GM21576 (cell line): Measurements from ENCODE around the gene STK25.
A peak's percentile ranks its signal among the peaks of the same experiment; 100 is the strongest.

ENCODE experiments used
- ATAC-seq: cut with Tn5 transposase; IDR thresholded peaks from one replicate; pipeline ENCODE4 v1.9.1; 2021; ENCODE audit warnings: mild to moderate bottlenecking, moderate library complexity; ENCODE audit not compliant: unreplicated experiment

STK25 gene

DNA sequence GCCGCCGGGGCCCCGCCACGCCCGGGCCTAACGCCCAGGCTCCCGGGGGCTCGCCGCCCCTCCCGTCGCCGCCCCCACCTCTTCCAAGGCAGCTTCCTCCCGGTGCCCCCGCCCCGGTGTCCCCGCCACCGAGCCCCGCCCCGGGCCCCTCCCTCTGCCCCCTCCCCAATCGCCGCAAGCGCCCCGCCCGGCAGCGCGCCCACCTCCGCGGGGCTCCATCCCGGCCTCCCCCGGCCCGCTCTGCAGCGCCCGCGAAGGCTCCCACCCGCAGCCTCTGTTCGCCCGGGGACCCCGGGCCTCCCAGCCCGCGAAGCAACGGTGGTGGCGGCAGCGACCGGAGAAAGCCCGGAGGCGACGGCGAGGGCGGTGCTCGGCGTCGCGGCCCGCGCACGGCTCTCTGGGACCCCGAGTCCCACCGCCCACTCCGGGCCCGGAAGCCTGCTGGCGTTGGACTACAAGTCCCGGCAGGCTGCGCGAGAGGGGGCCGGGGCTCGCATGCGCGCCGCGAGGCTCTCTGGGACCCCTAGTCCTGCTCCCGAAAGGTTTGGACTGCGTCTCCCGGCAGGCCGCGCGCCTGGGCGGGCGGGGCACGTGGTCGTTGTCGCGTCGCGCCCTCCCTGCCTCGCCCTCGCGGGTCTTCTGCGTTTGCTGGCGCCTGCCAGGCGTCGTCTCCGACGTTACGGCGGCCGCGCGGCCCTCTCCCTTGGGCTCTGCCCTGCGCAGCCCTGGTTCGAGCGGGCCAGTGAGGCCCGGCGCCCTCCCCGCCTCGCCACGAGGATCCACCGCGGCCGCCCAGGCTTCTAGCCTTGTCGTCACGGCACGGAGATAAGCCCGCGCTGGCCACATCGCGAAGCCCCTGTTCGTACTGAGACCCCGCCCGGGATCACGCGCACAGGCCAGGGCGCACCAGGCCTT is at the start of gene STK25:
STK25 (minus strand) TSS at position 345 of the 915 bp plus-strand sequence. CDS start 549 bp downstream, outside the sequence.
- peak; percentile 88 for ATAC-seq

DNA sequence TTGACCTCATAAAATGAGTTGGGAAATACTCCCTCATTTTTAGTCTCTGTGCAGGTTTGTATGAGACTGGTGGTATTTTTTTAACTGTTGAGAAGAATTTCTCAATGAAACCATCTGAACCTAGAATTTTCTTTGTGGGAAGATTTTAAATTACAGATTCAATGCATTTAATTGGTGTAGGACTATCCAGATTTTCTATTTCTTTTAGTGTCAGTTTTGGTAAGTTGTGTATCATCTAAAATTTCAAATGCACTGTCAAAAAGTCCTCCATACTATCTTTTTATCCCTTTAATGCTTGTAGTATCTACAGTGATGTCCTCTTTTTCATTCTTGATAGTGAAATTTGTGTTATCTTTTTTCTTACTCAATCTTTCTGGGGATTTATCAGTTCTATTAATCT is 48.4 kb upstream of the STK25 start:
- ATAC-seq: no peak

DNA sequence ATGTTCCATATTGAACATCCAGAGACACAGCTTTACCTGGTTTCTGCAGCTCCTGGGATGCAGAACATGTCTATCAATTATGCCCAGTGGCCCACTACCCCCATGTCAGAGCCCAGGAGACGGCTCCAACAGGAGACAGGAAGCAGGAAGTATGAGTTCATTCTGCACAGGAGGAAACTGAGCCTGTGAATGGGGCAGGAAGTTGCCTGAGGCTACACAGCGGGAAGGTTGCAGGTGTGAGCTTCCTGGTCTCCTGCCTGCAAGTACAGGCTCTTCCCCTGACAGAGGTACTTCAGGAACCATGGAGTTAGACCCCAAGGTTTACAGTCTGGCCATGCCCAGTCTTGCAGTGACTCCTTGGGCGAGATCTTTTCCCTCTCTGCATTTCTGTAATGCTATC is 47.3 kb upstream of the STK25 start:
- ATAC-seq: no peak

DNA sequence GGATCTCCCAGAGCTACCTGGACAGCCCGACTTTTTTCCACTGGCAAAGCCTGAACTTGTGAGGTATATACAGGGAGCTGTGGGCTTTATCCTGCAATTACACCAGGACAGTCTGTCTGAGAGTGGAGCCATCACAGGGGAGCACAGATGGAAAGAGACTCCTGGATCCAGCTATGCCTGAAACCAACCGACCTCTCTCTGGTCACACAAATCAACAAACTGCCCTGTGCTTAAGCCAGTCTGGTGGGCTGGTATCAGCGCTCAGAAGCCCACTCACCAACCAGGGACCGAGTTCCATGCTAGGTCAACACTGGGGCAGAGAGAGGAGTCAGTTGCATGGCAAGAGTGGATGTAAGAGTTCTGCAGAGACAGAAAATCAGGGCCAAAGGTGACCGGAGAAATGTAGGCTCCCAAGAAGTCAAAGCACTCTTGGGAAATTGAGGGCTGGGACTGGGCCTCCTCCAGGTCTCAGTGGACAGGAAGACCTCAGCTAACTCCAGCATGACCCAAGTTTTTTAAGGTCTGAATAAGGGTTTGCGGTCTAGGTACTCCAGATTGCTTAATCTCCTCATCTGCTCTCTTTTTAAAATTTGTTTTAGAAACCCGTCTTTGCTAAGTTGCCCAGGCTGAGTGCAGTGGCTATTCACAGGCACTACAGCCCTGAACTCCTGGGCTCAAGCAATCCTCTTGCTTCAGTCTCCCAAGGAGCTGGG is 46.4 kb upstream of the STK25 start:
- no peak for ATAC-seq

DNA sequence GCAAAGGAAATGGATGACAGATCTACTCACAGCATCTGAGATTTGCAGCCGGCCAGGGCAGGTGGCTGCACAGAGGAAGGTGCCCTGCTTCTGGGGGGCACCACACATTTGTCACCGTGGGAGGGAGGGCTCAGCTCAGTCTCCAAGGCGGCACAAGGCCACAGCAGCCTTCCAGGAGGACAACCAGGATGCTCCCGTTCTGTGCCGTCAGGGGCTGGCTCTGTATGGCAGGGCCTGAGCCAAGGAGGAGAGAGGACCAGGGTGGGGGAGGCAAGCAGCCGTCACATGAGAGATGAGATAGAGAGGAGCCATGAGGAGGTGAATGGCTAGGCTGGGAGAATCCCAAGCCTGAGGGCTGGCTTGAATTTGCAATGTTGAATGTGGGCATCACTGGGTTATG is 45.6 kb upstream of the STK25 start:
- no peak for ATAC-seq

DNA sequence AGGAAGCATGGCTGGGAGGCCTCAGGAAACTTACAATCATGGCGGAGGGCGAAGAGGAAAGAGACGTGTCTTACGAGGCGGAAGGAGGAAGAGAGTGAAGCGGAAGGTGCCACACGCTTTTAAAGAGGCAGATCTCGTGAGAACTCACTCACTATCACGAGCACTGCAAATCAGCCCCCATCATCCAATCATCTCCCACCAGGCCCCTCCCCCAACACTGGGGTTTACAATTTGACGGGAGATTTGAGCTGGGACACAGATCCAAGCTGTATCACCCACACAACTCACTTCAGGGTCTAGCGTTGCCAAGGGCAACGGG is 45.1 kb upstream of the STK25 start:
- ATAC-seq: no peak

DNA sequence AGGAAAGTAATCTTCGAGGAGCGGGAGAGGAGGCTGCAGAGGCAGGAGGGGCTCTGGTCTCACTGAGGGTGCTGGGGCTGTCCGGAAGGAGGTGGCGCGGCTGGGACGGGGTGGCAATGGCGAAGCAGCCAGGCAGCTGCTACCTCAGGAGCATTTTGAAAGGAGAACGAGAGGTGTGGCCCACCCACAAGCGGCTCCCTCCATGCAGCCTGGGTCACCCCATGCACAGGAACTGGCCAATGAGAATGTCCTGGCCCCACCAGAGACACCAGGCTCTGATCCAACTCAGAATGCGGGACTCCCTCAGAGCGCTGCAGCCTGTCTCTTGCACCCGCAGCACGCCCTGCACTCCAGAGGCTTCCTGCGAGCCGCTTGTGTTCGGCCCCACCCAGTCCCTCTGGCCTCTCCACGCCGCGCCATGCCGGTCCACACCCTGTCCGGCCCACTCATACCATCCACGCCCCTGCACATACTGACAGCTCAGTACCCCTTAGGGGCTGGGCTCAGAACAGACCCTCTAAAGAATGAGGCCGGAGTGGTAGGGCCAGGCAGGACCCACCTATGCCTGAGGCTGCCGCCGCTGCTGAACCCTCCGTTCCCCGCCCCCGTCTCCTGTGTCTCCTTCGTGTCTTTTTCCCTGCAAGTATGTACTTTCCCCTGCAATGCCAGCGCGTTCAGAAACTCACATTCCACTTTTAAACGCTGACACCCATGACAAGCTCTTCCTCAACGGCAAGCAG is 43.8 kb upstream of the STK25 start:
- ATAC-seq: no peak

DNA sequence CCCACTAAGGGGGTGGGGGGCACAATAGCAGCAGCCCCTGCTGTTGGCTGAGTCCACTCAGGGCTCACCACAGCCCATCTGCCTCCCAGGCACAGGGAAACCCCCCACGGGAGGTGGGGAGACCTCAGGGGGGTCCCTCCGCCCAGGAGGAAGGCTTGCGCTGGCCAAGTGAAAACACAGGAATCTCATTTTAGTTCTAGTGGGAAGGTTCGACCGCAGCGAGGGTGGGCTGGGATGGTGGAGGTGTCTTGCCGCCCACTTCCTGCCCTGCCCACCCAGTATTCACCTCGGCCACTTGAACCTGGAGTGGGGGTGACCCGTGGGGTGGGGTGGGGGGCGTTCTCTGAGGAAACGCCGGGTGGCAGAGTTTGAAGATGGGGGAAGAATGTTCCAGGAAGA is 43.2 kb upstream of the STK25 start:
- ATAC-seq: no peak

DNA sequence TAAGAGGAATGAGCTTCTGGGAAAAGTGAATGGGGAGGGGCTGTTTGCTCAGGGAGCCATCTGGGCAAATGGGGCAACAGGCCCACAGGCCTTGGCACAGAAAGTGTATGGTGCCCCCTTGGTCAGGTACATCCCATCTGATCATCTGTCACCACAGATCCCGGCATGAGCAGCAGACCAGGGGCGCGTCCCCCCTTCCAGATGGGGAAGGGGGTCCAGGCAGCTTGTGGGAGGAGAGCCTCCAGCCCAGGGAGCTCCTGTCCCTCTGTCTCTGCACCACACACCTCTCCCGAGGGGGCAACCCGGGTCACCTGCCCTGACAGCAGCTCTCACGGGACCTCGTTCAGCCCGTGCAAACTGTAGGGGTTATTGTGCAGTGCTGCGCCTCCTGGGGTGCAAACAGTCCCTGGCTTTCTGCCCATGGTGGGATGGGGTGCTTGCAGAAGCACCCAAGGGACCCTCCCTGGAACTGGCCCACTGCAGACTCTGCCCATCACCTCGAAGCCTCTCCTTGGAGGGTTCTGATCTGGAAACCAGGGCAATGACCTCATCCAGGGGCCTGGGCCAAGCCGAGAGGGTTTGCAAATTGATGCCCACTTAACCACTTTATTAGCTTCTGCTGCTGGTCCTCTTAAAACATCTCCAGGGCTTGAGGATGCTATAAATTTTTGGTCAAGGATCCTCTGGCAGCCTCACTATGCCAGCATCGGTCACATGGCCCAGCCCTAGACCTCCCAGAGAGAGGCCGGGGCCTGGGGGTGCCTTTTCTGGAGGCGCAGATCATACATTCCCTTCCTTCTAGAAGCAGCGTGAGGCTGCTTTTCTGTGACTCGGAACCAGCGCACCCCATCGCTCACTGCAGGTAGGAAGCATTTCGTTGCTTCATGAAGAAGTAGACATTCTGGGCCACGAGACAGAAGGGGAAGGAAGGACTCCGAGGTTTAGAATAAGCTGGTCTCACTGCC is 42.5 kb upstream of the STK25 start:
- ATAC-seq: no peak

DNA sequence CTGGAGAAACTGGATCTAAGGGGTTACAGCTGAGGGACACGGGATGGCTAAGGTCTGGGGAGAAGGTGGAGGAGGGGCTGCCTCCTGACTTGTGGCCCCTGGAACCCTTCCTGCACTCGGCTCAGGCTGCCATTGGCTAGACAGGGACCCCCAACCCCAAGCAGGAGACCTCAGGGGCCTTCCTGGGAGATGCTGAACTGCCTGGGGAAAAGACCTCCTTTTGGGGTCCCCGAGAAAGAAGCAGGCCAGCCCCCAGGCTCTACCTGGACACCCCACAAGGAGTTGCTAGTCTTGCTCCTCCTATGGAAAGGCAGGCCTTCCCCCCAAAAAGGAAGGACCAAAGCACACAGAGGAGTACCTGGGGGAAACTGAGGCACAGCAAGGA is 40.1 kb upstream of the STK25 start:
- no peak for ATAC-seq

DNA sequence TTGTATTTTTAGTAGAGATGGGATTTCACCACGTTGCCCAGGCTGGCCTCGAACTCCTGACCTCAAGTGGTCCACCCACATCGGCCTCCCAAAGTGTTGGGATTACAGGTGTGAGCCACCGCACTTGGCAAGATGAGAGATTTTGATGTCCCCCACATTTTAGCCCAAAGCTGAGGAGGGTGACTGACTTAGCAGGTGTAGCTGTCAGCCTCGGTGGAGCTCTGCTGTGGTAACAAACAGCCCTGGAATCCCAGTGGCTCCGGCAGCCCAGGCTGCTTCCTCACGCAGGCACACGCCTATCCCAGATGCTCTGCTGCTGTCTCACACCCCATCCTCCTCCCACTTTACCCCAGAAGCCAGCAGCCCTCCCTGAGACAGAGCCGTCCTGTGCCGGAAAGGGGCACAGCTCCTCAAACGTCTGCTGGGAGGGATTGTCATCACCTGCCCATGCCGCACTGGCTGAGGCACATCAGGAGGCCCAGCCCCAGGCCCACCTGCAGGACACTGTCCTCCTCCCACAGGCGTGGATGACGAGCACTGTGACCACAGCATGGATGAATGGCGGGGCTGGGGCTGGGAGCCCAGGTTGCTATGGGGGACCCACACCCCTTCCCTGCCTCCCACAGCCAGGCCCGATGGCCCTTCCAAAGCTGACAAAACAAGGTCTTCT is 39.5 kb upstream of the STK25 start:
- no peak for ATAC-seq

DNA sequence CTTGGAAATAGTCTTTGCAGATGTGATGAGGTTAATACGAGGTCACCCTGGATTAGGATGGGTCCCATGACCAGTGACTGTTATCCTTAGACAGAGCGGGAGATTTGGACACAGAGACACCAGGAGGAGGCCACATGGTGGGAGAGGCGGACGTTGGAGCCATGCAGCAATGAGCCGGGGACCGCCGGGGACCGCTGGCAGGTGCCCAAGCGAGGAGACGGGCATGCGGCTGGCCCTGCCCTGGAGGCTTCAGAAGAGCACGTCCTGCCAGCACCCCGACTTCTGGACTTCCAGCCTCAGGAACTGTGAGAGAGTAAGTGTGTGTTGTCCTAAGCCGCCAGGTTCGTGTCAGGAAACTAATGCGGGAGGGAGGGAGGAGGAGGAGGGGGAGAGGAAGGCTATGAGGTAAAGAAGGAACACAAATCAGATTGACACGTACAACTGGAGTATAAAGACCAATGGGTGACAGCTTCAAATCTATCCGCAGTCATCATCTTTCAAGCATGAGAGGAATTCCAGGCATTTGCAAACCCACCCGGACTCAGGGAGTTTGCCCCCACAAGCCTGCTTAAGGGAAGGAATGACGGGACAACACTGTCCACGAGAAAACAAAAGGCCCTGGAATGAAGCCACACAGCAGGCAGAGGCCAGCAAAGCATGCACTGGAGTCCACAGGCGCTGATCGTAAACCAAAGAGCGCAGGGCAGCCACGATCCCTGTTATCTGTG is 38.6 kb upstream of the STK25 start:
- ATAC-seq: no peak

DNA sequence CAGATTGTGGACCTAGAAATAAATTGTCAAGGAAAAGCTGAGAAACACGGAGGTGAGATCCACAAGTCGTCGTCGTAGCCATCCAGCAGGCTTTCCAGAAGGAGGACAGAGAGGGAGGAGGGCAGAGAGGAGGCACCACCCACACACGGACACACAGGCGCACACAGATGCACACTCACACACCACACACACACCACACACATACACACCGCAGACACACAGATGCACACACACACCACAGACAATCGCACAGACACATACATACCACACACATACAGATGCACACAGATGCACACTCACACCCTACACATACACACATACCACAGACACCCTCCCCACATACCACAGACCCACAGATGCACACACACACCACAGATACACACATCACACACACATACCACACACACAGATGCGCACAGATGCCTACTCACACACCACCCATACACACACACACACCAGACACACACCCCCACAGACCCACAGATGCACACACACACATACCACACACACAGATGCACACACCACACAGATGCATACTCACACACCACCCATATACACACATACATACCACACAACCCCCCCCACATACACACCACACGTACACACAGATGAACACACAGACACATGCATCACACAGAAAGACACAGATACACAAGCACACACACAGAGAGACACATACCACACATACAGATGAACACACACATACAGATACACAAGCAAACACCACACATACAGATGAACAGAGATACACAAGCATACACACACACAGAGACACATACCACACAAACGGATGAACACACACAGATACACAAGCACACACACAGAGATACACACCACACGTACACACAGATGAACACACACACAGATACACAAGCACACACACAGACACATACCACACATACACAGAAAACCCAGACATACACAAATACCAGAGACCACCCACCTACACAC is 37.4 kb upstream of the STK25 start:
- no peak for ATAC-seq

DNA sequence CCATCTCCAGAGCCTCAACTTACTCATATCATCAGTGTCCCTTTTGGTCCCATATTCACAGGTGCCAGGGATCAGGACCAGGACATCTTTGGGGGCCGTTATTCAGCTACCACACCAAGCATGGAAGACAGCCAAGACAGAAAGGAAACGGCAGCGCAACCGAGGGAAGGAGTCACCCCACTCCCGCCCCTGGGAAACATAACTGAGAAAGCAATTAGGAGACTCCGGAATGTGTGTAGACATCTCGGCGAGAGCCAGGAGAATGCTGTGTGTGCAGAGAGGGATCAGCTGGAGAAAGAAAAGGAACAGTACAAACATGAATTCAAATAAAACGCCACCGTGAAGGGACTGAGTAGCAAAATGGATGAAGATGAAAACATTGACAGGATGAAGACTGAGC is 36.7 kb upstream of the STK25 start:
- ATAC-seq: no peak

DNA sequence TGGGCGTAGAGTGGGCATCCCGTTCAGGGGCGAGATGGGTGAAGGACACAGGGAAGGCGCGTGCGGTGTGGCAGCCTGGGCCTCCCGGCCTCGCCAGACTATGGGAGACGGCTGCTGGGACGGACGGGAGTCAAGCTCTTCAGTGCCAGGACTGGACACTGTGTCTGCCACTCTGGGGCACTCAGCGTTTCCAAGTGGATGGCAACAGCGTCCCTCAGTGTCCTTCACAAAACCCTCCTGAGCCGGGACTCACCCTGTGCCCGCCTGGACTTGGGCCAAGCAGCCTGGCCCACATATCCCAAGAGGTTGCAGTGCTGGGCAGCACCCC is 33.9 kb upstream of the STK25 start:
- no peak for ATAC-seq

DNA sequence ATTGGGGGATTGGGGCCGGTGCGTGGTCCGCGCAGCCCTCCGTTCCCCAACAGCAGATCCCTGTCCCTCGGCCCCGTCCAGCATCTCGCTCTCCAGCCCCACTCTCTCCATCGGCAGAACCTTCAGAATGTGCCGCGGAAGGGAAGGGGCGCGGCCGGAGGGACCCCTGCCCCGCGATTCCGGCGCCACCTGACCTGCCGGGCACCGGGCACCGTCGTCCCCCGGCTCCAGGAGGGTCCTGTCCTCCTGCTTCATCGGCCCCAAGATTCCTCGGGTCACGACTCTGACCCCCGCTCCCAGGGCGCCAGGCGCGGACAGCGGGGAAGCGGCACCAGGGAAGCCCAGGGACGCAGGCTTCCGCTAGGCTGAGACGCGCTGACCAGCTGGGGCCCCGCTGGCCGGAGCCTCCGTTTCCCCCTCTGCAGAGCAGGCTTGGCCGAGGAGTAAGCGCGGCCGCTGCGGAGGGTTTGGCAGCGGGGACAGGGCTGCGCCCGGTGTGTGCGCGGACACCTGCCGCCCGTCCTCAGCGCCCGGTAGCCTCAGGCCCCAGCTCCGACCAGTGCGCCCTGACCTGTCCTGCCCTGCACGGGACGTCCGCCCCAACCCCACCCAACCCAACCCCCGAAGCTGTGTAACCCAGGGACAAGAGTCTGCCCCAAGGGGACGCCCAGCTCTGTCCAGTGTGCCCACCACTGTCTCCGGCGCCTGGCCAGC is 33.3 kb upstream of the STK25 start:
- ATAC-seq: no peak

DNA sequence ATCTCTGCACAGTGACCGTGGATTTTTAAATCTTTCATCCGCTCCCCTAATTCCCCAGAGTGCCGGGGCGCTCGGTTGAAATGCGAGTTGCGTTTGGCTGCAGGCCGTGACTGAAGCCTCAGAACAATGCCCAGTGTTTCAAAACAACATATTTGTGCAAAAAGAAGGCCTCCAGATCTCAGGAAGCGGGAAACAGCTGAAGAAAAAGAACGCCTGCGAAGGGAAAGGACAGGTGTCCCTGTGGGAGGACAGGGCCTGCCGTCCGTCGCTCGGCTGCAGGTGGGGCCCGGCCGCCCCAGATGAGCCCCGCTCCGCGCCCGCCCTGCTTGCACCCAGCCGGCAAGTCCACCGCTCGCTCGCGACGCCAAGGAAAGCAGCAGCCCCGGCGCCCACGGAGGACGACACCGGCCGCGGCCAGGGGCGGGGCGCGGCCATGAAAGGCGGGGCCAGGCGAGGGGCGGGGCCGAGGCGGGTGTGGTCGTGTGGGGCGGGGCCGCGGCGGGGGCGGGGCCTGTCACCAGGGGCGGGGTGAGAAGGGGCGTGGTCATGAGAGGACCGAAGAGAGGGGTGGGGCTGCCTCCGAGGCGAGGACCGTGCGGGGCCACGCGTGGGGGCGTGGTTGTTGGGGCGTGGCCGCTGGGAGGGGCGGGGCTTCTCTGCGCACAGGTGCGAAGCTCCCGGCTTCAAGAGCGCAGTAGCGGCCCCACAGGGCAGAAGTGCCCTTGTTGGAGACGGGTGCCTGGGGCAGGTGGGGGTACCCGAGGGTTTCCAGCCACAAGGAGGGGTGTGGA is 32.6 kb upstream of the STK25 start:
- no peak for ATAC-seq
